Stimulated activated naive CD8-positive, alpha-beta T cell treated with anti-CD3 and anti-CD28 coated beads, Interleukin-15, amount 100 ng/mL, for 72 hours (primary cell): ENCODE data around the gene CDH13.

Source experiments
- ATAC-seq: fragments of 150-1000 bp; cut with Tn5 transposase; 2 replicates; pipeline ENCODE4 v1.10.0; 2021; ENCODE audit warnings: mild to moderate bottlenecking, moderate library complexity
- DNase-seq, 2 donors: peaks; one replicate each; pipeline ENCODE4 v3.0.0; 2021 to 2022
- H3K27ac Mint-ChIP-seq, 2 donors: one replicate each; pipeline ENCODE4 v1.8.0; 2022; ENCODE audit warnings: mild to moderate bottlenecking in 2 of 2, mixed read lengths in 2 of 2, moderate library complexity in 2 of 2
- H3K27me3 Mint-ChIP-seq: one replicate; pipeline ENCODE4 v1.8.0; 2022; ENCODE audit warnings: mixed read lengths
- H3K4me1 Mint-ChIP-seq: one replicate; pipeline ENCODE4 v1.8.0; 2022; ENCODE audit warnings: mild to moderate bottlenecking, mixed read lengths
- H3K4me3 Mint-ChIP-seq, 2 donors: one replicate each; pipeline ENCODE4 v1.8.0; 2022; ENCODE audit warnings: mild to moderate bottlenecking in 2 of 2, mixed read lengths in 2 of 2, moderate library complexity in 1 of 2
- H3K9me3 Mint-ChIP-seq, 2 donors: one replicate each; pipeline ENCODE4 v1.8.0; 2022; ENCODE audit warnings: mixed read lengths in 2 of 2

CDH13 gene

DNA sequence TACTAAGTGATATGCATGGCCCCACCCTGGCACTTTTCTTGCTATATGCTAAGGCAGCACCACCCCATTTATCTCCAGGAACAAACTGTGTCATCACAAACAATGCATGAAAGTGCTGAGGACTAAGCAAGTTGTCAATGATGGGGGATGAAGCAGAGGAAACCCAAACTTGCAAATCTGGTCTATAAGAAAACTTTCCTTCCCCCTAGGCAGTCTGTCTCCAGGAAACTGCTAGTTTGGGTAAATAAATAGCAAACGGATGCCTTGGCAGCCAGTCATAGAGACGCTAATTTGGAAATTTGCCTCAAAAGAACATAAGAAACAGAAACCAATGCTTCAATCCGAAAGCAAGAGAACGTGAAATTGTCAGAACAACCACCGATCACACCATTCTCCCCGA lies 1175.4 kb downstream of the CDH13 start:
- H3K9me3 Mint-ChIP-seq, result peaks cover 0 to 4% of the 10 kb centered on the region in 2 donors
- no peak overlapping the region for H3K27ac Mint-ChIP-seq
- H3K4me1 Mint-ChIP-seq, result peaks cover 9% of the 10 kb centered on the region
- ATAC-seq (no peak), DNase-seq (no peak)
- H3K4me3 Mint-ChIP-seq, result no peak overlapping the region
- H3K27me3 Mint-ChIP-seq, result peaks cover 19% of the 10 kb centered on the region

DNA sequence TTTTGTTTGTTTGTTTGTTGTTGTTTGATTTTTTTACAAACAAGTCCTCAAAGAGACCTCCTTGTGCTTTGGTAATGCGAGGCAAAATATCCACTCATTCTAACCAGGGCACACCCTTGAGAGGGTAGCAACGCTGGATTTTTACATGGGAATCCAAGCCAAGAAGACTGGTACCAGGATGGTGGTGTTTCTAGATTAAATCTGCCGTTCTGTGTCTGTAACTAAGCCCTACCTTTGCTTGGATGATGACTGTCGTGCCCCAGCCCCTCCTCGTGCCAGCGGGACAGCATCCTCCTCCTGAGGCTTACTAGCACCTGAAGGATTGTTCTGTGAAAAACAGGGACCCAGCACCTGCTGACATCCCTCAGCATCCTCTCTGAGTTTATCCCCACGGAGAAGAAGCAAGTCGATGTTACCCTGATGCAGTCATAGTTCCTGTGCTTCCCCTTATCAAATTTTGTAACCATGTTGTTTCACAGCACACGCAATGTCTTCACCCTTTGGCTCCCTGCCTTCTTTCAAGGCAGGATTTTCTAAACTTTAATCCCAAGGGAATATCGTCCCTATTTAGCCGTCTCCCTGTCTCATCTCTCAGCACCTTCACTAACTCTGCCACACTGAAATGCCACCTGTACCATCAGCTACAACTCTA lies 1175.9 kb downstream of the CDH13 start:
- Mint-ChIP-seq H3K4me3 (no peak overlapping the region), H3K27ac (no peak overlapping the region), H3K27me3 (peaks cover 17% of the 10 kb centered on the region), H3K4me1 (peaks cover 12% of the 10 kb centered on the region), H3K9me3 (peaks cover 0 to 7% of the 10 kb centered on the region in 2 donors)
- no peak for ATAC-seq
- no peak for DNase-seq

DNA sequence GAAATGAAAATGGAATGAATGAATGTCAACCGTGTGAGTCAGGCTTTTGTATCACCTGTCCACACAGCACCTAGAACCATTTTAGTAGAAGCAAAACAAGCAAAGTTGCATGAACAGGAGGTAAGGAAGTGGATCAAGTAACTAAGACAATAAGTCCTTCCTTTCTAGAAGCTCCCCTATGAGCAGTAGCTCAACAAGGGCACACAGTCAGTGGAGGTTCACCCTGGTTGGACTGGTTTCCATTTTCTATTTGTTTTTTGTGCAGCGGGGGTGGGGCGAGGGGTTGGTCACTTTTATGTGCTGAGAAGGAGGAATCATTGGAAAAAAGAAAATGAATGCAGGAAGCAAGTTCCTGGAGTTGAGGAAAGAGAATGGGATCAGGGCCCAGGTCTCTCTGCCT lies 1177.0 kb downstream of the CDH13 start:
- ATAC-seq (no peak), DNase-seq (no peak)
- Mint-ChIP-seq H3K27ac (no peak overlapping the region), H3K4me1 (peaks cover 18% of the 10 kb centered on the region), H3K4me3 (no peak overlapping the region), H3K27me3 (peaks cover 10% of the 10 kb centered on the region), H3K9me3 (peaks cover 0 to 7% of the 10 kb centered on the region in 2 donors)

DNA sequence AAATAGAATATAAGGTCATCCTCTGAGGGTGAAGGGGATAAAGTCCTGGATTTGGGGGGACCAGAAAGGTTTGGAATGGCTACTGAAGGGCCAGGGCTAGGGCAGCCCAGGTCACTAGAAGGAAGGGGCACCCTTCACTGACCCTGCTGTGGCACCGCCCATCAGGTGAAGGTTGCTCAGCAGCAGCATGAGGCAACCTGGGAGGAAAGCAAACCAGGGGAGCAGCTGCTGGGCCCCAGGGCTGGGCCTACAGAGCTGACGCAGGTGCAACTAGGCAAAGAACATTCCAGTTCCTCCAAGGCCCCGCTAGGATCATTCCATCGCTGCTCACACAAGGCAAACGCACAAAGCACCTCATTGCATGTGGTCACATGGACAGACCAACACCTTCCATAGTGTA lies 1177.6 kb downstream of the CDH13 start:
- ATAC-seq, result no peak
- Mint-ChIP-seq H3K9me3 (peaks cover 0 to 7% of the 10 kb centered on the region in 2 donors), H3K27me3 (peaks cover 9% of the 10 kb centered on the region), H3K4me3 (no peak overlapping the region), H3K27ac (no peak overlapping the region), H3K4me1 (peaks cover 24% of the 10 kb centered on the region)
- no peak for DNase-seq

- H3K27ac Mint-ChIP-seq, result no peak overlapping the region
- ATAC-seq, result no peak
- H3K4me1 Mint-ChIP-seq, result peaks cover 40% of the 10 kb centered on the region
- no peak overlapping the region for H3K4me3 Mint-ChIP-seq
- H3K9me3 Mint-ChIP-seq, result peaks cover 0 to 7% of the 10 kb centered on the region in 2 donors
- peaks cover 3% of the 10 kb centered on the region for H3K27me3 Mint-ChIP-seq
- no peak for DNase-seq
Observed at GRCh38 chr16:83806036-83806435, 1179.3 kb downstream of the CDH13 start.

DNA sequence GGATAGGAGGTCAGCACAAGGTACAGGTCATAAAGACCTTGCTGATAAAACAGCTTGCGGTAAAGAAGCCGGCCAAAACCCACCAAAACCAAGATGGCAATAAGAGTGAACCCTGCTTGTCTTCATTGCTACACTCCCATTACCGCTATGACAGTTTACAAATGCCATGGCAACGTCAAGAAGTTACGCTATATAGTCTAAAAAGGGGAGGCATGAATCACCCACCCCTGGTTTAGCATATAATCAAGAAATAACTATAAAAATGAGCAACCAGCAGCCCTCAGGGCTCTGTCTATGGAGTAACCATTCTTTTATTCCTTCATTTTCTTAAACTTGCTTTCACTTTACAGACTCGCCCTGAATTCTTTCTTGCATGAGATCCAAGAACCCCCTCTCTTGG lies 1180.0 kb downstream of the CDH13 start:
- Mint-ChIP-seq H3K4me1 (peaks cover 47% of the 10 kb centered on the region), H3K9me3 (peaks cover 0 to 7% of the 10 kb centered on the region in 2 donors), H3K27ac (peak overlapping the region in 1 of 2 donors; percentile 76), H3K27me3 (no peaks in the 10 kb centered on the region), H3K4me3 (peak overlapping the region in 1 of 2 donors; percentile 23)
- no peak for ATAC-seq
- no peak for DNase-seq

DNA sequence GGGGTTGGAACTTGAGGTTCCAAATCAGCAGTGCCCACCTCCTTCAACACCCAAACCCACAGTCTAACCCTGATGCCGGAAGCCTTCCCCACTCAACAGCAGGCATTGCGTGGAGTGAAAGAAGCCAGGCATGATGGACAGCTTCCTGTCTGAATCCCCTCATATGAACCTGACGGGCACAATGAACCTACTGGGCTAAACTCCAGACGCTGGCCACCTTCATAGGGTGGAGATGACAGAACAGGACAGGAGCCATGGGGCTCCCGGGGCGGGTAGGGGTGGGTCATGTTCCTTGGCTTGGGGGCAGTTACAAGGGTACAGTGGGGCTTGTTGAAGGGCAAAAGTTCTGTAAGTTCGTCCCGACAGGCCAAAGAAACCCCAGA lies 1180.5 kb downstream of the CDH13 start:
- peaks cover 0 to 7% of the 10 kb centered on the region in 2 donors for H3K9me3 Mint-ChIP-seq
- DNase-seq (no peak), ATAC-seq (peak; percentile 39)
- H3K27me3 Mint-ChIP-seq, result no peaks in the 10 kb centered on the region
- peak overlapping the region; percentile 23 to 99 for H3K4me3 Mint-ChIP-seq
- peak overlapping the region; percentile 42 to 96 for H3K27ac Mint-ChIP-seq
- H3K4me1 Mint-ChIP-seq, result peaks cover 47% of the 10 kb centered on the region

GRCh38 chr16:83807710-83808572 lies 1181.2 kb downstream of the CDH13 start, which contains the start of gene HSBP1:
Gene HSBP1 (plus strand): TSS chr16:83807978. CDS start chr16:83808077, 99 bp downstream.
- DNase-seq (peak; percentile 91 to 94), ATAC-seq (peak; percentile 97)
- peak within 1 kb of the TSS; percentile 92 to 99 for H3K4me3 Mint-ChIP-seq
- H3K27ac Mint-ChIP-seq, result peak within 1 kb of the TSS; percentile 96 to 98
- peaks cover 49% of the 10 kb centered on the region for H3K4me1 Mint-ChIP-seq
- peaks cover 0 to 7% of the 10 kb centered on the region in 2 donors for H3K9me3 Mint-ChIP-seq
- no peaks in the 10 kb centered on the region for H3K27me3 Mint-ChIP-seq

DNA sequence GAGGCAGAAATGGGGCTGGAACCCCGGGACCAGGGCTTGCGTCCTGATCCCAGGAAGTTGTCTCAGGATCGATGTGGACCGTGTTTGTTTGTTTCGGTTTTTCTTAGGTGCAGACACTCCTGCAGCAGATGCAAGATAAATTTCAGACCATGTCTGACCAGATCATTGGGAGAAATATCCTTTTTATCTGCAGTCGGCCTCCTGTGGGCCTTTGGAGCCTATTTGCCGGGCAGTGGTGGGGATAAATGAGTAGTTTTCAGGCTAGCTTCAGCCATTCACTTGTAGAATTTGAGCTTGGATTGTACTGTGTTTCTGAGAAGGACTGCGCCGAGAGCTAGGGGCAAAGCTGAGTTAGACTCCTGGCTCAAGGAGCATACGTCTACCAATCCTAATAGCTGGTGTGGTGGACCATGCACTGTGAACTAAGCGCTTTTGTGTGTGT lies 1181.8 kb downstream of the CDH13 start:
- peaks cover 52% of the 10 kb centered on the region for H3K4me1 Mint-ChIP-seq
- ATAC-seq (no peak), DNase-seq (no peak)
- H3K4me3 Mint-ChIP-seq, result peak overlapping the region; percentile 92 to 99
- H3K27ac Mint-ChIP-seq, result peak overlapping the region; percentile 96 to 98
- H3K27me3 Mint-ChIP-seq, result no peaks in the 10 kb centered on the region
- H3K9me3 Mint-ChIP-seq, result peaks cover 0 to 7% of the 10 kb centered on the region in 2 donors

DNA sequence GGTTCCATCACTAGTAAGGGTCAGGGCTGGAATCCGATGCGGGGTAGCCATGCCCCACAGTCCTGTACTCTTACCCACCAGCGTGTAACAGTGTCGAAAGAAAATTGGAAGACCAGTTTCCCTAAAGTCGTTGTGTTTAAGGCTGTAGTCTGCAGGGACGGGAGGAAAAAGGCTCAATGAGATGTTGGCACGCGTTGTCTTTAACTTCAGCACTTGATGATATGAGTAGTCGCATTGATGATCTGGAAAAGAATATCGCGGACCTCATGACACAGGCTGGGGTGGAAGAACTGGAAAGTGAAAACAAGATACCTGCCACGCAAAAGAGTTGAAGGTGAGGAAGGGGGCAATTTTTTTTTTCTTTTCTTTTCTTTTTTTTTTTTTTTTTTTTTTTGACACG lies 1182.3 kb downstream of the CDH13 start:
- Mint-ChIP-seq H3K9me3 (peaks cover 0 to 7% of the 10 kb centered on the region in 2 donors), H3K4me1 (peaks cover 52% of the 10 kb centered on the region), H3K4me3 (peak overlapping the region; percentile 92 to 99), H3K27me3 (no peaks in the 10 kb centered on the region), H3K27ac (peak overlapping the region; percentile 96 to 98)
- ATAC-seq, result no peak
- no peak for DNase-seq

GRCh38 chr16:83810901-83811300 lies 1184.1 kb downstream of the CDH13 start:
- Mint-ChIP-seq H3K27ac (peak overlapping the region in 1 of 2 donors; percentile 27), H3K4me3 (no peak overlapping the region), H3K9me3 (peaks cover 0 to 7% of the 10 kb centered on the region in 2 donors), H3K4me1 (peaks cover 52% of the 10 kb centered on the region), H3K27me3 (no peaks in the 10 kb centered on the region)
- no peak for DNase-seq
- no peak for ATAC-seq

DNA sequence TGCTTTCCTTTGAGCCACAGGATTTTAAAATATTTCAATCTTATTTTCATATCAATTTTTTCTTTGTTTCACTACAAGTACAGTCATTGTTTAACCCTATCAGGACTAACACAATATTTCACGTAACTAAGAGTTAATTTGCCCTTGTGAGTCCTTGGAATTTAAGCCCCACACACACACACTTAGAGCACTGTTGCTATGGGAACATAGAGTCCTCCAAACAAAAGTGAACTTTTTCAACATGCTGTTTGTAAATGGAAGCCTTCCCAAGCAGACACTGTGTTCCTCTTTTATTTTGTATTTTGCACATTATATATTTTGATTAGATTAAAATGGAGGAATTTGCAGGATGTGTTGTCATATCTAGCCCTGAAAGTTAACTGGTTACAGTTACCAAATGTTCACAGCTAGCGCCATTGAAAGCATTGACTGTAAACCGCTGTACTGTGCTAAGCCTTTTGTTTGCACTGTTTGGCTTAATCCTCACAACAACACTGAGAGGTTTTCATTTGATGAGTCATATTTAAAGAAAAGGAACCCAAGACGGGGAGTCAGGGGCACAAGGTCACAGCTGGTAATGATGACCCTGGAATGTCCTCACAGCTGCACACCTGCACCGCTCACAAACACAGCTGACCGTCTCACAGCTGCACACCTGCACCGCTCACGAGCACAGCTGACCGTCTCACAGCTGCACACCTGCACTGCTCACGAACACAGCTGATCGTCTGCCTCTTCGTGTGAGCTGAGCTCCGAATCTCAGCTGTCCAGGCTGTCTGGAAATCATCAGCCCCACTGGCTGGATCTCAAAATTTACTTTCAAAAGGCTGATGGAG lies 1187.3 kb downstream of the CDH13 start:
- ATAC-seq, result peak; percentile 31
- H3K9me3 Mint-ChIP-seq, result no peaks in the 10 kb centered on the region
- H3K27me3 Mint-ChIP-seq, result no peaks in the 10 kb centered on the region
- H3K4me3 Mint-ChIP-seq, result no peak overlapping the region
- peaks cover 32% of the 10 kb centered on the region for H3K4me1 Mint-ChIP-seq
- DNase-seq, result no peak
- H3K27ac Mint-ChIP-seq, result no peak overlapping the region

GRCh38 chr16:83814659-83814985 lies 1187.9 kb downstream of the CDH13 start:
- no peaks in the 10 kb centered on the region for H3K9me3 Mint-ChIP-seq
- ATAC-seq (no peak), DNase-seq (no peak)
- H3K4me1 Mint-ChIP-seq, result peaks cover 26% of the 10 kb centered on the region
- H3K4me3 Mint-ChIP-seq, result no peak overlapping the region
- H3K27me3 Mint-ChIP-seq, result no peaks in the 10 kb centered on the region
- H3K27ac Mint-ChIP-seq, result no peak overlapping the region

GRCh38 chr16:83817022-83817421 lies 1190.3 kb downstream of the CDH13 start:
- Mint-ChIP-seq H3K27ac (no peak overlapping the region), H3K27me3 (peaks cover under 1% of the 10 kb centered on the region), H3K9me3 (no peaks in the 10 kb centered on the region), H3K4me1 (peaks cover 5% of the 10 kb centered on the region), H3K4me3 (no peak overlapping the region)
- DNase-seq (no peak), ATAC-seq (no peak)

- no peak overlapping the region for H3K4me3 Mint-ChIP-seq
- H3K27ac Mint-ChIP-seq, result no peak overlapping the region
- H3K9me3 Mint-ChIP-seq, result no peaks in the 10 kb centered on the region
- H3K4me1 Mint-ChIP-seq, result peaks cover 6% of the 10 kb centered on the region
- DNase-seq (no peak), ATAC-seq (no peak)
- peaks cover 8% of the 10 kb centered on the region for H3K27me3 Mint-ChIP-seq
Observed at GRCh38 chr16:83818276-83818675, 1191.5 kb downstream of the CDH13 start.
